Neuron (in vitro differentiated cells): ENCODE data around the gene INPP5A.

Experiments
- H2AFZ ChIP-seq: one replicate; pipeline ENCODE4 v1.6.1; 2013; ENCODE audit warnings: low read depth, mild to moderate bottlenecking, inconsistent platforms, low read length, moderate library complexity
- H3K27me3 ChIP-seq: one replicate; pipeline ENCODE4 v1.6.1; 2013; ENCODE audit warnings: low read length; ENCODE audit not compliant: insufficient read depth
- H3K36me3 ChIP-seq: one replicate; pipeline ENCODE4 v1.6.1; 2013; ENCODE audit warnings: low read length; ENCODE audit not compliant: insufficient read depth
- H3K4me1 ChIP-seq: one replicate; pipeline ENCODE4 v1.6.1; 2013; ENCODE audit warnings: low read length; ENCODE audit not compliant: insufficient read depth
- H3K4me3 ChIP-seq: 2 replicates; pipeline ENCODE4 v1.5.1; 2013; ENCODE audit warnings: mild to moderate bottlenecking, low read length, moderate library complexity
- H3K9me3 ChIP-seq: one replicate; pipeline ENCODE4 v1.6.1; 2013; ENCODE audit warnings: low read length

The INPP5A gene

GRCh38 chr10:132630666-132631337 is 93.2 kb downstream of the INPP5A start:
- no peaks in the 10 kb centered on the region for H3K36me3 ChIP-seq

DNA sequence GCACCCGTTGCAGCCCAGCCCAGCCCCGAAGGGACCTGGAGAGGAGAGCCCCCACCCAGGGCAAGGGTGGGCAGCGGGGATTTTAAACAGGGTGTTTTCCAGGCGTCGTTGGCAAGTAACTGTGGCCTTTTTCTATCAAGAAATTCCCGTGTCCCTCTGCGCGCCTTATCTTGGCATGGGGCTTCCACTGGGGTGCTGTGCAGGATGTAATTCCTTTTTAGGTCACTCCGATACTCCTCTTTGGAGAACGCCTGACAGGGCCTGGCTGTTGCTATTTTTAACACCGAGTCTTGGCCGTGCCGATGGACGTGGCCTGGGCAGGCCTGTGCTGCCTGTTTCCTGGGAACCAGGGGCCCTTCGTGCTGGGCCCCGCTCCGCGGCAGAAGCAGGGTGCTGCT is 93.8 kb downstream of the INPP5A start:
- Histone ChIP-seq H3K4me1 (peaks cover 15% of the 10 kb centered on the region), H2AFZ (no peak overlapping the region)

More at GRCh38 chr10:132630666-132631337, 93.2 kb downstream of the INPP5A start:
- Histone ChIP-seq H3K27me3 (no peaks in the 10 kb centered on the region), H3K4me1 (peaks cover 20% of the 10 kb centered on the region), H2AFZ (no peak overlapping the region), H3K9me3 (peaks cover 2% of the 10 kb centered on the region), H3K4me3 (no peak overlapping the region)

DNA sequence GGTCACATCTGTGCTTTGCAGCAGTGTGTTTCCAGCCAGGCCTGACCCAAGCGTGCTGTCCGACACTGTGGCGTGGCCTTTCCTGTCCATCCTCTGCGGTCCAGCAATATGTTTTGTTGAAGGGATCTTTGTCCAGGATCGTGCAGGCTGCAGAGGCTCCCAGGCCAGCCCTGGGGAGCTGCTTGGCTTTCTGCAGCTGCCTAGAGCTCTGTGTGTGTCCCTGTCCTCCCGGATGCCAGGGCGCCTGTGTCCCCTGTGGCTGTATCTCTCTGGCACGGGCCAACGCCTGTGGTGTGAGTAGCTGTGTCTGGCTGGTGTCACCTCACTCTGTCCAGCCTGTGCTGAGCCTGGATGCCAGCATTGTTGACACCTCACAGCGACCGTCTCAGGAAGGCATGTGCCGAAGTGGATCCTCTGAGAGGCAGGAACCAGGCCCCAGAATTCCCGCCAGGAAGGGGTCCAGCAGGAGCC is 94.5 kb downstream of the INPP5A start:
- no peaks in the 10 kb centered on the region for H3K36me3 ChIP-seq
- no peak overlapping the region for H2AFZ ChIP-seq
- no peak overlapping the region for H3K4me3 ChIP-seq
- peaks cover 2% of the 10 kb centered on the region for H3K9me3 ChIP-seq
- peaks cover 11% of the 10 kb centered on the region for H3K4me1 ChIP-seq
- no peaks in the 10 kb centered on the region for H3K27me3 ChIP-seq

More for the DNA sequence above, 93.8 kb downstream of the INPP5A start:
- Histone ChIP-seq H3K9me3 (peaks cover 2% of the 10 kb centered on the region), H3K27me3 (no peaks in the 10 kb centered on the region), H3K36me3 (no peaks in the 10 kb centered on the region), H3K4me3 (no peak overlapping the region)

- Histone ChIP-seq H3K36me3 (no peaks in the 10 kb centered on the region), H3K27me3 (no peaks in the 10 kb centered on the region), H3K4me3 (no peak overlapping the region), H3K4me1 (peaks cover 11% of the 10 kb centered on the region), H2AFZ (no peak overlapping the region), H3K9me3 (peaks cover 2% of the 10 kb centered on the region)
Observed at GRCh38 chr10:132632851-132633684, 95.5 kb downstream of the INPP5A start.

- peaks cover 2% of the 10 kb centered on the region for H3K9me3 ChIP-seq
- no peak overlapping the region for H2AFZ ChIP-seq
- H3K36me3 ChIP-seq = no peaks in the 10 kb centered on the region
- H3K4me1 ChIP-seq = peaks cover 10% of the 10 kb centered on the region
- no peak overlapping the region for H3K4me3 ChIP-seq
- no peaks in the 10 kb centered on the region for H3K27me3 ChIP-seq
Observed at GRCh38 chr10:132634241-132634946, 96.8 kb downstream of the INPP5A start.

DNA sequence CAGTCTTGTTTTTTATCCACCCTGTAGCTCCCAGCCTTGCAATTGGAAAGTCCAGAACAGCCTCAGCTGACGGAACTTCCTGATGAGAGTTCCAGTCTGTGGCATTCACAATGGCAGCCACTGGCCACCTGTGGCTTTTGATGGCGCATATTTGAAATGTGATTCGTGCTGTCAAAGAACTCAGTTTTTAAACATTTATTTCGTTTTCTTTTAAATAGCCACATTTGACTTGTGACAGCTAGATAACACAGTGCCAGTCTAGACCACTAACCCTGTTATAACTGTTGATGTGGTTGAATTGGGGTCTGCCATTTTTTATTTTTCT is 97.3 kb downstream of the INPP5A start:
- peaks cover 10% of the 10 kb centered on the region for H3K4me1 ChIP-seq
- no peak overlapping the region for H3K4me3 ChIP-seq
- no peaks in the 10 kb centered on the region for H3K27me3 ChIP-seq
- no peaks in the 10 kb centered on the region for H3K36me3 ChIP-seq
- H3K9me3 ChIP-seq = no peaks in the 10 kb centered on the region
- no peak overlapping the region for H2AFZ ChIP-seq

- H3K9me3 ChIP-seq = no peaks in the 10 kb centered on the region
Observed at GRCh38 chr10:132636358-132636757, 98.8 kb downstream of the INPP5A start.

DNA sequence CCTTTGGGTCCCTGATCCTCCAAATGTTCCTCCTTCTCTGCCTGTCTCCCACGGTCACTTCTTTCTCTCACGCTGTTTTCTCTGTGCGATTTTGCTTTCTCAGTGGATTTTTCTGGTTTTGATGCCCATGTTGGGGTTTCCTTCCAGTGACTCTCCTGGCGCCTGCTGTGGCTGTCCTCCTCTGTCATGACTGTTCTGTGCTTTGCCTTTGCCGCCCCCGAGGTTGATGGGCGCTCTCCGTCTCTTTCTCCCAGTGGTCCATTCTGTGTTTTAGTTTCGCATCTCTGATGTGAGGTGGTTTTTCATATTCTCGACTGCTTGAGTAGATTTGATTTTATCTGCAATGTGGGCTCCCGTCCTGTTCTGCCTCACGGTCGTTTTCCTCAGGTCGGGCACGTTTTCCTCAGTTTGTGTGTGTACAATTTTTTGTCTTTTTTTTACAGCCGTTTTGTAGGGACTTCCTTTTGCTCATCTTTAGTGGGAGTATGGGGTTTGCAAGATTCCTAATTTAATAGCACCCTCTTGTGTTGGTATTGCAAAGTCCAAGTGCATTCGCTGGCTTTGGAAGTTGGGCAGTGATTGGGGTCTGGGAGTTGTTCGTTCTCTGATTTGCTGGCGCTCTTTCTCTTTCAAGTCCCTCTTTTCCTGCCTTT is 100.0 kb downstream of the INPP5A start:
- no peak overlapping the region for H2AFZ ChIP-seq

More at GRCh38 chr10:132636358-132636757, 98.8 kb downstream of the INPP5A start:
- Histone ChIP-seq H3K36me3 (no peaks in the 10 kb centered on the region), H2AFZ (no peak overlapping the region), H3K27me3 (no peaks in the 10 kb centered on the region), H3K4me1 (peaks cover 10% of the 10 kb centered on the region), H3K4me3 (no peak overlapping the region)

GRCh38 chr10:132638130-132638515 is 100.5 kb downstream of the INPP5A start:
- Histone ChIP-seq H2AFZ (no peak overlapping the region), H3K4me1 (peaks cover 10% of the 10 kb centered on the region), H3K9me3 (peaks cover 5% of the 10 kb centered on the region), H3K4me3 (no peak overlapping the region), H3K27me3 (no peaks in the 10 kb centered on the region), H3K36me3 (no peaks in the 10 kb centered on the region)

More for the DNA sequence above, 100.0 kb downstream of the INPP5A start:
- Histone ChIP-seq H3K27me3 (no peaks in the 10 kb centered on the region), H3K36me3 (no peaks in the 10 kb centered on the region), H3K4me1 (peaks cover 10% of the 10 kb centered on the region), H3K9me3 (peaks cover 3% of the 10 kb centered on the region), H3K4me3 (no peak overlapping the region)

DNA sequence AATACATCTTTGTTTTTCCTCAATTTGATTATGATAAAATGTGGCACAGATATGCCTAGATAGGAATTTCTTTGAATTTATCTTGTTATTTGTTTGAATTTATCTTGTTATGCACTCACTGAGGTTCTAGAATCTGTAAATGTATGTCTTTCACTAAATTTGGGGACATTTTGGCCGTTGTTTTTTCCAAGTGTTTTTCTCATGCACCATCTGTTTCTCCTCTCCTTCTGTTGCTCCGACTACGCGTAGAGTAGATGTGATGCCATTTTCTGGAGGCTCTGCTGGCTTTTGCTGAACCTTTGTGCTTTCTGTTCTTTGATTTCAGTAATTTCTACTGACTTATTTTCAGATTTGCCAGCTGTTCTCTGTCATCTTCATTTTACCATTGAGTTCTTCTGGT is 101.9 kb downstream of the INPP5A start:
- Histone ChIP-seq H3K4me3 (no peak overlapping the region), H3K27me3 (no peaks in the 10 kb centered on the region), H3K36me3 (no peaks in the 10 kb centered on the region)

GRCh38 chr10:132640326-132641125 is 102.9 kb downstream of the INPP5A start:
- peaks cover 5% of the 10 kb centered on the region for H3K9me3 ChIP-seq
- no peak overlapping the region for H3K4me3 ChIP-seq
- peaks cover 3% of the 10 kb centered on the region for H3K4me1 ChIP-seq
- H3K36me3 ChIP-seq = no peaks in the 10 kb centered on the region
- no peak overlapping the region for H2AFZ ChIP-seq
- H3K27me3 ChIP-seq = no peaks in the 10 kb centered on the region

More for the DNA sequence above, 101.9 kb downstream of the INPP5A start:
- Histone ChIP-seq H2AFZ (no peak overlapping the region), H3K4me1 (peaks cover 3% of the 10 kb centered on the region), H3K9me3 (peaks cover 5% of the 10 kb centered on the region)

GRCh38 chr10:132641401-132641800 is 103.8 kb downstream of the INPP5A start:
- Histone ChIP-seq H3K36me3 (no peaks in the 10 kb centered on the region), H3K9me3 (peaks cover 5% of the 10 kb centered on the region), H3K4me3 (no peak overlapping the region), H2AFZ (no peak overlapping the region), H3K27me3 (no peaks in the 10 kb centered on the region), H3K4me1 (peaks cover 3% of the 10 kb centered on the region)
